Activated naive CD8-positive, alpha-beta T cell treated with anti-CD3 and anti-CD28 coated beads, Interleukin-2, amount 10 ng/mL, durations not matched to agents 7 days and 5 days (primary cell): ENCODE results near the gene CCN6. TPM values are rescaled to one million over a fixed set of nuclear protein-coding genes. Genes with fewer than 3 reads are reported as not detected.

Experiments used
- ATAC-seq: fragments of 150-1000 bp; cut with Tn5 transposase; one replicate; pipeline ENCODE4 v1.10.0; 2021; ENCODE audit warnings: low read depth, moderate library complexity
- POLR2A ChIA-PET: fragments of 350-600 bp; sonication (Branson Sonifier 250); formaldehyde crosslinking; loops from one replicate; lab custom pipeline; 2021; ENCODE audit warnings: antibody characterized with exemption; lab: Charles Lee
- DNase-seq: peaks from one replicate; pipeline ENCODE4 v3.0.0; 2021
- H3K27ac Mint-ChIP-seq: one replicate; pipeline ENCODE4 v1.8.0; 2022; ENCODE audit warnings: mild to moderate bottlenecking, mixed read lengths
- H3K27me3 Mint-ChIP-seq: one replicate; pipeline ENCODE4 v1.8.0; 2022; ENCODE audit warnings: mild to moderate bottlenecking, moderate library complexity, mixed read lengths
- H3K36me3 Mint-ChIP-seq: one replicate; pipeline ENCODE4 v1.8.0; 2021; ENCODE audit warnings: mild to moderate bottlenecking, mixed read lengths
- H3K4me1 Mint-ChIP-seq: one replicate; pipeline ENCODE4 v1.8.0; 2021; ENCODE audit warnings: mixed read lengths
- H3K4me3 Mint-ChIP-seq: one replicate; pipeline ENCODE4 v1.8.0; 2022; ENCODE audit warnings: mild to moderate bottlenecking, moderate library complexity, mixed read lengths
- H3K9me3 Mint-ChIP-seq: one replicate; pipeline ENCODE4 v1.8.0; 2021; ENCODE audit warnings: mixed read lengths
- total RNA-seq, 2 experiments: library from RNA; stranded (reverse); gene quantifications; one replicate each; pipeline ENCODE4 v1.2.3, GENCODE V29; 2021

Gene CCN6
- total RNA-seq, 2 experiments from 2014 or later: not detected

DNA sequence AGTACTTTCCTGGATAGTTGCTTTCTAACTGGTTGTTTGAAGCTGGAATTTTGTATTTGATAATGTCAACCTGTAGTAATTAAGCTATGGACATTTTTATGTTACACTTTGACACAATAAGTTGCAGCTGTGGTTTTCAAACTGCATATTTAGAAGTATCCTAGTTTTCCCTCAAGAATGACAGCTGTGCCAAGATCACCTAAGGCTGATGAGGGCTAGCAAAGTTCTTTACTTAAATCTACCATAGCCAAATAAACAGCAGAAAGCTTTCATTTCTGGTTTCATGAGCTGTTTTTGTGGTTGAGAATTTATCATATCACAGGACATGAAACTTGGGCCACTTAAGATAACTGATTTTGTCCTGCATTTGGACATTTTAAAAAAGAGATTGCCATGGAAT lies 64.1 kb downstream of the CCN6 start:
- Mint-ChIP-seq H3K9me3 (no peaks in the 10 kb centered on the region), H3K27ac (no peak overlapping the region), H3K4me3 (no peak overlapping the region), H3K4me1 (peaks cover 14% of the 10 kb centered on the region), H3K27me3 (peaks cover 20% of the 10 kb centered on the region), H3K36me3 (no peaks in the 10 kb centered on the region)
- ATAC-seq: no peak
- POLR2A ChIA-PET: no interaction called here
- DNase-seq: no peak

Other genes starting within 250 kb of the CCN6 start
- gene FYN, start 180.7 kb upstream of the CCN6 start, total RNA-seq: 100 to 1,000 TPM; 363 to 409 TPM
- 10 to 100 TPM; 27.6 to 28.2 TPM for gene TUBE1, start 33.4 kb downstream of the CCN6 start, total RNA-seq
- 1 to 10 TPM; 1.9 to 2.3 TPM for gene FAM229B, start 33.5 kb downstream of the CCN6 start, total RNA-seq
- not detected for gene LAMA4, start 200.5 kb downstream of the CCN6 start, total RNA-seq